HG02840 (cell line): ENCODE data around the gene BAG5.

Experiments used
- ATAC-seq: cut with Tn5 transposase; IDR thresholded peaks from one replicate; pipeline ENCODE4 v1.9.1; 2021; ENCODE audit warnings: mild to moderate bottlenecking, moderate library complexity, moderate number of reproducible peaks; ENCODE audit not compliant: unreplicated experiment, low FRiP score

Gene BAG5

GRCh38 chr14:103524002-103524935, 38.2 kb downstream of the BAG5 start:
- ATAC-seq, result no peak

- ATAC-seq, result no peak
These were observed 38.9 kb downstream of the BAG5 start for GRCh38 chr14:103523575-103523954.

- no peak for ATAC-seq
These were observed 39.5 kb downstream of the BAG5 start, which contains the start of gene CKB for GRCh38 chr14:103522649-103523574. Gene CKB (minus strand): TSS chr14:103522830. CDS start chr14:103522493, 337 bp downstream.

GRCh38 chr14:103521951-103522563, 40.4 kb downstream of the BAG5 start:
- no peak for ATAC-seq

GRCh38 chr14:103521438-103521950, 41.0 kb downstream of the BAG5 start:
- ATAC-seq, result no peak

- ATAC-seq, result no peak
These were observed 41.6 kb downstream of the BAG5 start for GRCh38 chr14:103520657-103521437.

GRCh38 chr14:103520269-103520656, 42.2 kb downstream of the BAG5 start:
- ATAC-seq, result no peak

GRCh38 chr14:103519837-103520212, 42.6 kb downstream of the BAG5 start:
- ATAC-seq, result no peak

GRCh38 chr14:103519043-103519836, 43.2 kb downstream of the BAG5 start:
- ATAC-seq, result no peak

- ATAC-seq, result no peak
These were observed 43.9 kb downstream of the BAG5 start for GRCh38 chr14:103518422-103519042.

- no peak for ATAC-seq
These were observed 44.6 kb downstream of the BAG5 start for GRCh38 chr14:103517721-103518421.

GRCh38 chr14:103517174-103517566, 45.3 kb downstream of the BAG5 start:
- ATAC-seq, result no peak

- ATAC-seq, result no peak
These were observed 45.9 kb downstream of the BAG5 start for GRCh38 chr14:103516426-103517173.

- no peak for ATAC-seq
These were observed 47.6 kb downstream of the BAG5 start for GRCh38 chr14:103514596-103515421.

- no peak for ATAC-seq
These were observed 49.5 kb downstream of the BAG5 start for GRCh38 chr14:103512701-103513611.
